Epithelial cell of prostate (primary cell): ENCODE results near the gene MRTFA.
"Not testable (repeated sequence)": the region's sequence is repeated elsewhere in the genome, so short reads cannot be mapped to it uniquely, and the experiment has no call there.

Experiments
- DNase-seq: peaks from one replicate; pipeline ENCODE4 v3.0.0-alpha.2; 2011; ENCODE audit warnings: low read depth, low spot score
- H3K27ac ChIP-seq: fragments of 450-650 bp; 2 replicates; pipeline ENCODE4 v1.5.1; 2017; ENCODE audit warnings: mild to moderate bottlenecking

Gene MRTFA

DNA sequence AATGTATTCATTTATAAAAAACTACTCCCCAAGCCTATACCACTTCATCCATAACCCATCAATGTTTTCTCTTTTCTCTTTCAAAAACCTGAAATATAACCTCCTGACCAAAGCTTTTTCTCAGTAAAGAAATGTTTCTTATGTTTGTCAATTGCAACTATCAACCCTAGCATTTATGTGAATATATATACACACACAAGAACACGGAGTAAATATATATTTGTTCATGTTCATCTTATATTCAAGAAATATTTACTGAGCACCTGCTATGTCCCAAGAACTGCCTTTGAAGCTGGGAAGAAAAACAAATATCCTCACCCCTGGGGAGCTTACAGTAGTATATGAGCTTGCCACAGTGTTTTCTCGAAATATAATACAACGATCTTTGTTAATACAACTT lies 3.5 kb downstream of the MRTFA start:
- DNase-seq: no peak
- H3K27ac ChIP-seq: no peak overlapping the region

DNA sequence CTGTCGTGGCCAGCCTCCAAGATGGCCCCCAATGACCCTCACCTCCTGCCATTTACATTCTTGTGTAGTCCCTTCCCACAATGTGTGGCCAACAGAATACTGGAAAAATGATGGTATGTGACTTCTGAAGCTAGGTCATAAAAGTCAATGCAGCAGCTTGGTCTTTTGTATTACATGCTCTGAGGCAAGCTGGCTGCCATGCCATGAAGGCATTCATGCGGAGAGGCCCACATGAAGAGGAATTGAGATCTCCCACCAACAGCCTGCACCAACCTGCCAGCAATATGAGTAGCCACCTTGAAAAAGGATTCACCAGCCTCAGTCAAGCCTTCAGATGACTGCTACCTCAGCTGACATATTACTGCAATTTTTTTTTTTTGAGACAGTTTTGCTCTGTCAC lies 4.6 kb downstream of the MRTFA start:
- DNase-seq: no peak

GRCh38 chr22:40628354-40629042 lies 8.0 kb downstream of the MRTFA start:
- DNase-seq: no peak

More for the DNA sequence above, 4.6 kb downstream of the MRTFA start:
- no peak overlapping the region for H3K27ac ChIP-seq

DNA sequence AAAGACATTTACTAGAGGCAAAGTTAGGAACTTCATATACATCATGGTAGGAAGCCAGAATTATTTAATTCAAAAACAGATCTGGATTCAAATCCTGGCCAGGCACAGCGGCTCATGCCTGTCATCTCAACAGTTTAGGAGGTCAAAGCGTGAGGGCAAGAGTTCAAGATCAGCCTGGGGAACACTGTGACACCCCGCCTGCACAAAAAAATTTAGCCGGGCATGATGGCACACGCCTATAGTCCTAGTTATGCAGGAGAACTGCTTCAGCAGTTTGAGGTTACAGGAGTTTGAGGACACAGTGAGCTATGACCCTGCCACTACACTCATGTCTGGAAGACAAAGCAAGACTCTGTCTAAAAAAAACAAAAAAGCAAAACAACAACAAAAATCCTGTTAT lies 8.9 kb downstream of the MRTFA start:
- DNase-seq: no peak
- H3K27ac ChIP-seq: peak overlapping the region; percentile 51

More at GRCh38 chr22:40628354-40629042, 8.0 kb downstream of the MRTFA start:
- H3K27ac ChIP-seq: peak overlapping the region; percentile 51

- DNase-seq: no peak
- H3K27ac ChIP-seq: no peak overlapping the region
These were observed 9.7 kb downstream of the MRTFA start for GRCh38 chr22:40626851-40627250.

DNA sequence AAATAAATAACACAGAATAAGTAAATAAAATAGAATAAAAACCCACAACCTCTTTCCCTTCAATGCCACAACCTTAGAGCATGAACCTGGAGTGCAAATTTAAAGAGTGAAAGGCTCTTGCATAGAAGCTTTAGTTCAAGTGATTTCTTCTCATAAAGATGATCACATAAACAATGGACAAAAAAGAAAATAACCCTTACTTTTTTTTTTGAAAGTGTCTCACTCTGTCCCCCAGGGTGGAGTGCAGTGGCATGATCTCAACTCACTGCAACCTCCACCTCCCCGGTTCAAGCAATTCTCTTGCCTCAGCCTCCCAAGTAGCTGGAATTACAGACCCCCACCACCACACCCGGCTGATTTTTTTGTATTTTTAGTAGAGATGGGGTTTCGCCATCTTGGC lies 10.7 kb downstream of the MRTFA start:
- not testable (repeated sequence) for H3K27ac ChIP-seq, DNase-seq

- not testable (repeated sequence) for DNase-seq
- H3K27ac ChIP-seq: peak overlapping the region; percentile 14
These were observed 11.2 kb downstream of the MRTFA start for GRCh38 chr22:40625281-40625680.

DNA sequence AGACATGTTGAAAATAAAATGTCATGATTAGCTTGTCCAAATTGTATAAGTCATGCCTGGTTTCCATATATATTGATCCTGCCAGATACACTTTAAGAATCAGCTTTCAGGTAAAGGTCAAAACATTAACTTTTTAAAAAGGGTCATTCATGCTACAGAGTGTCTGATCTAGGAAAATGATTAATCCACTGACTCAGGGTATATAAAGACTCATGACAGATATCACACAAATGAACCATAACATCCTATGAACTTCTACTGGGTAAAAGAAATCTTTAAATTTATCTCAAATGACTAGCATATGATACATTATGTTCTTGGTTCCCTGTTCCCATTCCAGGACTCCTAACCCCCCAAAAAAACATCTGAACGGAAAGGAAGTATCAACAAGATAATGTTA lies 11.7 kb downstream of the MRTFA start:
- peak overlapping the region; percentile 14 for H3K27ac ChIP-seq
- DNase-seq: no peak

DNA sequence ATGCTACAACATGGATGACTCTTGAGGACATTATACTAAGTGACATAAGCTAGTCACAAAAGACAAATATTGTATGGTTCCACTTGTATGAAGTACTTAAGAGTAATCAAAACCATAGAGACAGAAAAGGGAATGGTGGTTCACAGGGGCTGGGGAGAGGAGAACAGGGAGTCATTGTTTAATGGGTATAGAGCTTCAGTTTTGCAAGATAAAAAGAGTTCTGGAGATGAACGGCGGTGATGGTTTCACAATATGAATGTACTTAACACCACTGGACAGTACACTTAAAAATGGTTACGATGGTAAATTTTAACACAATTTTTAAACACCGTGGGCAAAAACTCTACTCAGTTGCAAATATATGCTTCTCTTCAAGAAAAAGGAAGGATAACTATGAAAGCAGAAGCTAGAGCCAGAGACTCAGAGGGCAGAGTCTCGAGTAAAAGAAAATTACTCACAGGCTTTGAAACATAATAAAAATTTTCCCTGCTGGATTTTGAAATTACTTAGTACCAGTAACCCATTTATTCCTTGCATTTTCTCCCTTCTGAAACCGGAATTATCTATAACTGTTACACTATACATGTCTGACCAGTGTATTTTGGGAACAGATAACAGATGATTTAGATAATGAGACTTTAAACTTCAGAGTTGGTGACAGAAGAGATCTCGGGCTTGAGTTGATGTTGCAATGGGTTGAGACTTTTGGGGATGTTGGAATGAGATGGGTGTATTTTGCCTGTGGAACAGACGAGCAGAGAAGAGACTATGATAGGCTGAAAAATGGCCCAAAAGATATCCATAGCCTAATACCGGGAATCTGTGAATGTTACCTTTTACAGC lies 15.0 kb downstream of the MRTFA start:
- no peak for DNase-seq
- no peak overlapping the region for H3K27ac ChIP-seq

- peak overlapping the region; percentile 18 for H3K27ac ChIP-seq
- peak; percentile 49 for DNase-seq
These were observed 16.0 kb downstream of the MRTFA start for GRCh38 chr22:40620464-40621046.

DNA sequence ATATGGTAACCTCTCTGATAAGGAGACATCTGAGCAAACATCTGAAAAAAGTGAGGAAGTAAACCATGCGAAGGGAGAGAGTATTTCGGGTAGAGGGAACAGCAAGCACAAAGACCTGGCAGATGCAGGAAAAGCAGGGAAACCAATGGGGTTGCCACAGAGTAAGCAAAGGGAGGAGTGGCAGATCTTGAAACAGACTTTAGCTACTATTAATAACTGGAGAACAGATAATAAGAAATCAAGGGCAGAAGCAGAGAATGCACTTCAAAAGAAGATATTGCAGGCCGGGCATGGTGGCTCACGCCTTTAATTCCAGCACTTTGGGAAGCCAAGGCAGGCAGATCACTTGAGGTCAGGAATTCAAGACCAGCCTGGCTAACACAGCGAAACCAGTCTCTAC lies 18.1 kb downstream of the MRTFA start:
- DNase-seq: no peak
- H3K27ac ChIP-seq: no peak overlapping the region

DNA sequence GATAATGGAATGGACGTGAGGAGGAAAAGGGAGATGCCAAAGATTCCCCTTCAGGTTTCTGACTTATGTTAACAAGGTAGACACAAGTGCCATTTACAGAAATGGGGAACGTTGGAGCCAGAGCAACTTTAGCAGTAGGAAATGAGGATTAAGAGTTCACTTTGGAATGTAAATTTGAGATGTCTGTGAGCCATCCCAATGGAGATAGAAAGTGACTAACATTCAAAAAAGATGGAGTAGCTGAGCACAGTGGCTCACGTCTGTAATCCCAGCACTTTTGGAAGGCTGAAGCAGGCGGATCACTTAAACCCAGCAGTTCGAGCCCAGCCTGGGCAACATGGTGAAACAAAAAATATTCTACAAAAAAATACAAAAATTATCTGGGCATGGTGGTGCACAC lies 19.9 kb downstream of the MRTFA start:
- H3K27ac ChIP-seq: no peak overlapping the region
- no peak for DNase-seq

GRCh38 chr22:40613067-40613466 lies 23.5 kb downstream of the MRTFA start:
- DNase-seq: no peak
- H3K27ac ChIP-seq: no peak overlapping the region

- H3K27ac ChIP-seq: no peak overlapping the region
- no peak for DNase-seq
These were observed 24.2 kb downstream of the MRTFA start for GRCh38 chr22:40612291-40612751.

DNA sequence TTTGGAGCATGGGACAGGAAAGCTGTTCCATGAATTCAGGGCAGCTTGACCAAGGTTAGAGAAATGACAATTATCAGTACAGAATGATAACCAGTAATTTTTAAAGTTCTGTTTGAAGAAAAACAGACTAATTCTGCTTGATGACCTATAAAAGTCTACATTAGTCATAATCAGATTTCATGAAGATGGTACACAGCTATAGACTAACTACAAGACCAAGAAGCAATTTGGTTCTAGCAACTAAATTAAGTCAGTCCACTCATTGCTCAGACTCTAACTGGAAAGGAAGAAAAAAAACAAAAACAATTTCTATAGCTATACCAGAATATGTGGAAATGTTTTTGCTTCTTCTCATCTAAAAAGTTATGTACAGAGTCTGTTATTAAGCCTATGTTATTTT lies 24.9 kb downstream of the MRTFA start:
- no peak for DNase-seq
- no peak overlapping the region for H3K27ac ChIP-seq

DNA sequence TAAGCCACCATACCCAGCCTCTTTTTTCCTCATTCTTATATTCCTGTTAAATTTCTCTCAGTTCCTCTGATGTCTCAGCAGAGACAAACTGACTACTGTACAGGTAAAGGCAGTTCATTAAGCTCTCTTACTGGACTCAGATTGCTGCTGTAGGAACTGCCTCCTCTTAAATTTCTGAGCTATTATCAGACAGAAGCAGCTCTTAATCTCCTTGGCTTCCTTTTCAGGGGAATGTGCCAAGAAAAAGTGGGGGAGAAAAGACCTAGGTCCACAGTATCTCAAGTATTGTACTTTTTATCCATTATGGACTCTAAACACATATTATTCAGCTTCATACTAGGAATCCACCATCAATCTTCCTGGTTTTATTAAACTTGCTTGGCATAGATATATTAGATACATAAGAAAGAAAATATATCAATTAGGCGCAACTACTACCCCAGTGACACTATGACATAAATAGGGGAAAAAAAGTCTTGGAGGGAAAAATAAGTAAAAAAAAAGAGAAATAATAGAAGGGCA lies 26.1 kb downstream of the MRTFA start:
- H3K27ac ChIP-seq: no peak overlapping the region
- DNase-seq: no peak

DNA sequence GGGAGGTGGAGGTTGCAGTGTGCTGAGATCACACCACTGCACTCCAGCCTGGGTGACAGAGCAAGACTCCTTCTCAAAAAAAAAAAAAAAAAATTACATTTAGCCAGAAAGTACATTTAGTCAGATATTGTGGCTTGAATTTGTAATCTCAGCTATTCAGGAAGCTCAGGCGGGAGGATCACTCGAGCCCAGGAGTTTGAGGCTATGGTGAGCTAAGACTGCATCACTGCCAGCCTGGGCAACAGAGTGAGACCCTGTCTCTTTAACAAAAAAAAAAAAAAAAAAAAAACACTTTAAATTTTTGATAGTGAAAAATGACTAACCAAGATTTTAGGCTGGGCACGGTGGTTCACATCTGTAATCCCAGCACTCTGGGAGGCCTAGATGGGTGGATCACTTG lies 27.3 kb downstream of the MRTFA start:
- H3K27ac ChIP-seq: no peak overlapping the region
- DNase-seq: no peak

GRCh38 chr22:40607506-40607905 lies 29.0 kb downstream of the MRTFA start:
- no peak overlapping the region for H3K27ac ChIP-seq
- DNase-seq: no peak

- peak overlapping the region; percentile 3 for H3K27ac ChIP-seq
- DNase-seq: no peak
These were observed 30.2 kb downstream of the MRTFA start for GRCh38 chr22:40606306-40606705.

DNA sequence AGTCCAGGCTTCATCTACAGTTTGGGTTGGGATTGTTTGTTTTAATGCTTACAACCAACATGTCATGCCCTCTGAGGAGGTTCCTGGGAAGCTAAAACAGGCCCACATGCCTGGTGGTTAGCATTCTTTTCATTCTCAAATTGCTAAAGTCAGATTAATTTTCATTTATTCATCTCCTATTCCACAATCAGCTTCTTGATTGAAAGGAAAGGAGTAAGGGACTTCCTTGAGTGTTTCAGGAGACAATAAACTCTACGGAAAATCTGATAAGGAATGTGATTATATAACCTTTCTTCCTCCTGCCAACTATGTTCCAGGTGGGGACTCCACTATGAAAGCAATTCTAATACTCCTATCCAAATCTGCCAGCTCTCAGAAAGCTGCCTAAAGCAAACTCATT lies 30.8 kb downstream of the MRTFA start:
- peak overlapping the region; percentile 3 for H3K27ac ChIP-seq
- no peak for DNase-seq

- peak overlapping the region; percentile 71 for H3K27ac ChIP-seq
- DNase-seq: no peak
These were observed 33.4 kb downstream of the MRTFA start for GRCh38 chr22:40603088-40603605.
